GM21515 (cell line): ENCODE measurements around the gene AQP12A.
"Not testable (repeated sequence)": the region's sequence is repeated elsewhere in the genome, so short reads cannot be mapped to it uniquely, and the experiment has no call there.

Experiments used
- ATAC-seq: cut with Tn5 transposase; IDR thresholded peaks from one replicate; pipeline ENCODE4 v1.9.1; 2021; ENCODE audit not compliant: unreplicated experiment

Gene AQP12A

GRCh38 chr2:240691631-240692420 is at the start of gene AQP12A:
Gene AQP12A, plus strand, starts transcription at chr2:240691866. Its CDS starts 48 bp downstream, at chr2:240691914.
- ATAC-seq = not testable (repeated sequence)

- no peak for ATAC-seq
Measured at GRCh38 chr2:240642061-240642805, 49.4 kb upstream of the AQP12A start.

- ATAC-seq = no peak
Measured at GRCh38 chr2:240642806-240643092, 48.9 kb upstream of the AQP12A start.

GRCh38 chr2:240643093-240643810 is 48.4 kb upstream of the AQP12A start:
- ATAC-seq = no peak

GRCh38 chr2:240643811-240644150 is 47.9 kb upstream of the AQP12A start:
- no peak for ATAC-seq

GRCh38 chr2:240644171-240644651 is 47.5 kb upstream of the AQP12A start:
- ATAC-seq = no peak

- ATAC-seq = no peak
Measured at GRCh38 chr2:240644859-240645301, 46.8 kb upstream of the AQP12A start.

- ATAC-seq = no peak
Measured at GRCh38 chr2:240645346-240645745, 46.3 kb upstream of the AQP12A start.

GRCh38 chr2:240645801-240646175 is 45.9 kb upstream of the AQP12A start:
- ATAC-seq = no peak

GRCh38 chr2:240646176-240646899 is 45.3 kb upstream of the AQP12A start:
- ATAC-seq = no peak

GRCh38 chr2:240646900-240647502 is 44.7 kb upstream of the AQP12A start:
- no peak for ATAC-seq

- ATAC-seq = no peak
Measured at GRCh38 chr2:240647503-240648154, 44.0 kb upstream of the AQP12A start.

- ATAC-seq = no peak
Measured at GRCh38 chr2:240648155-240648649, 43.5 kb upstream of the AQP12A start.

- ATAC-seq = no peak
Measured at GRCh38 chr2:240648650-240649275, 42.9 kb upstream of the AQP12A start.

GRCh38 chr2:240649331-240649730 is 42.3 kb upstream of the AQP12A start:
- ATAC-seq = no peak

GRCh38 chr2:240650254-240650965 is 41.3 kb upstream of the AQP12A start:
- ATAC-seq = no peak

- no peak for ATAC-seq
Measured at GRCh38 chr2:240651185-240651584, 40.5 kb upstream of the AQP12A start.

GRCh38 chr2:240655931-240656886 is 35.5 kb upstream of the AQP12A start:
- ATAC-seq = no peak
